ENCODE measurements around the gene CFAP61.

Gene CFAP61

DNA sequence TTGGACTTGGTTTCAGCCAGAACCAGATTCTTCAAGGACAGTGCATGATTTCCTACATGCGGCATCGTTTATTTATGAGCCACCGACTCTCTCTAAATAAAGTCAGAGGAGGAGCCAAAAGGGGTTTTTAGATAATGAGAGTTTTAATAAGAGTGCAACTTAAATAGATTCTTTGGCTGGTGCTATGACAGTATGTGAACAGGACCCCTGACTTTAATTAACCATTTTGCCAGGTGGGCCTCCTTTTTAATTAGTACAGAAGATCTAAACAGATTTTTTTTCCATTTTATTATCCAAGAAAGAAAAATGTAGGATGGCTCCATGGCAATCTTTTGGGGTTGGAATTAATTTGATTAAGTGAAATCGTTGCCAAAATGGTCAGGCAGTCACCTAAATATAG, 240.8 kb downstream of the CFAP61 start:
- DNase-seq: no peak

GRCh38 chr20:20293691-20294385, 241.5 kb downstream of the CFAP61 start:
- DNase-seq: no peak

DNA sequence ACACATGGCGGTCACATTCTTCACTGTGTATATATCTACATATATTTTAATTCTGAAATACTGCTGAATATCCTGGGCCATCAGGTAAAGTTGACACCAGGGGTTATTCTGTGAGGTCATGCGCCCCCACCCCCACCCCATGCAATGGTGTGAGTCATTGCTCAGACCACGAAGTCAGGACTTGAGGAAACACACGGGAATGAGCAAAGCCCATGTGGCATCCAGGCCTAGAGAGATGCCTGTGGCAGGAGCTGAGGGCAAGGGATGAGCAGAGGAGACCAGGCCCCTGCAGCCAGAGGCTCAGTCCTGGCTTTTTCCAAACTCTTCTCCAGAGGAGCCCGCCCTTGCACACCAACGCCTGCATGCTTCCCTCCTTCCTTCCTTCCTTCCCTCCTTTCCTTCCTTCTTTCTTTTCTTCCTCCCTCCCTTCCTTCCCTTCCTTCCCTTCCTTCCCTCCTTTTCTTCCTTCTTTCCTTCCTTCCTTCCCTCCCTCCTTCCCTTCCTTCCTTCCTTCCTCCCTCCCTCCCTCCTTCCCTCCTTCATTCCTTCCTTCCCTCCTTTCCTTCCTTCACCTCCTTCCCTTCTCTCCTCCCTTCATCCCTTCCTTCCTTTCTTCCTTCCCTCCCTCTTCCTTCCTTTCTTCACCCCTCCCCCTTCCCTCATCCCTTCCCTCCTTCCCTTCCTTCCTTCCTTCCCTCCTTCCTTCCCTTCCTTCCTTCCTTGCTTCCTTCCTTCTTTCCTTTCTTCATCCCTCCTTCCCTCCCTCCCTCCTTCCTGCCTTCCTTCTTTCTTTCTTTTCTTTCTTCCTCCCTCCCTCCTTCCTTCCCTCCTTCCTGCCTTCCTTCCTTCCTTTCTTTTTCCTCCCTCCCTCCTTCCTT, 243.5 kb downstream of the CFAP61 start:
- DNase-seq: no peak

DNA sequence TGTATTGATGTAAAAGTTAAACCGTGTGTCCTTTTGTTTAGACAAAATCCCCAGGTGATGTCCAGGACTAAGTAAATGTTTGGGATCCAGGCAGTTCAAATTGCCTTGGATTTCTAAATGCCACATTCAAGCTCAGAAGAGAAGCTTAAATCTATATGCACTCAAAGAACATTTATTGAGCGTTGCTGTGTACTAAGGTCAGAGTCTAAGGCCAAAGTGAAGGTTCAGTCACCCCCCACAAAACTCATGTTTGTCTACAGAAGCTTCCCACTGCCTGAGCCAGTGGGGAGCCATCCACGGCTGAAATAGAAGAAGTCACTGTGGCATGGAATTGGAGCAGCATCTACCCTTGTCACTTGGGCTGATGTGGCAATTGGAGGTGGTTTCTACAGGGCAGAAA, 244.8 kb downstream of the CFAP61 start:
- no peak for DNase-seq

DNA sequence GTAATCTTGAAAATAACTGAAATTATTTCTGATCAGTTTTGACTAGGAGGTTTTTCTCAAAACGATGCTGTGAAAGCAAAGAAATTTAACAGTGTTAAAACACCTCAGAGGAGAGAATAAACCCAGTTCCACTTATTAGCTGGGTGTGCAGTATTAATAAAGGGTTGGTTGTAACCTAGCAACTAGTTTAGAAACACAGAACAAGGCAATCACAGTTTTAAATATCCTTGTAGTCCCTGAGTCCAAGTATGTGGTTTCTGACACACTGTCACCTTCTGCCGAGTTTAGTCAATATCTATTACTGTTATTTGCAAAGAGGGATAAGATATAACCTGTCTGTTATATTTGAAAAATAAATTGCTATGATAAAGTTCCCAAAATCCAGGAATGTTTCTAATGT, 245.4 kb downstream of the CFAP61 start:
- no peak for DNase-seq

- no peak for DNase-seq
Measured at GRCh38 chr20:20299904-20300303, 247.6 kb downstream of the CFAP61 start.

DNA sequence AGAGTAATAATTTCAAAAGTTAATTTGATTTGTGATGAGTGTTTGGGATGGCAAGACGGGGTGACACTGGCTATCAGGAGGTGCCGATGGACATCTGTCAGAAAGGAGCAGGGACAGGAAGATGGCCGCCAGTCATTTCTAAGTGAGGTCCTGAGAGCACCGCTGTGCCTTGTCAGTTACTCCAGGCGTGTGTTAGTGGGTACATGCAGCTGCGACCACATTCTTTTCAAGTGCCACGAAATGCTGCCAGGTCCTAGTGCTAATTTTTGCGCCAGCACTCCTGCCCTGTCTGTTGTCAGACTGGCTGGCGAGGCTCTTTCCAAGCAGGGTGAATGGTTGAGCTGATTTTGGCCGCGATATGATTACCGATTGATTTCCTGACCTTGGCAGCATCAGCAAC, 251.0 kb downstream of the CFAP61 start:
- DNase-seq: no peak

DNA sequence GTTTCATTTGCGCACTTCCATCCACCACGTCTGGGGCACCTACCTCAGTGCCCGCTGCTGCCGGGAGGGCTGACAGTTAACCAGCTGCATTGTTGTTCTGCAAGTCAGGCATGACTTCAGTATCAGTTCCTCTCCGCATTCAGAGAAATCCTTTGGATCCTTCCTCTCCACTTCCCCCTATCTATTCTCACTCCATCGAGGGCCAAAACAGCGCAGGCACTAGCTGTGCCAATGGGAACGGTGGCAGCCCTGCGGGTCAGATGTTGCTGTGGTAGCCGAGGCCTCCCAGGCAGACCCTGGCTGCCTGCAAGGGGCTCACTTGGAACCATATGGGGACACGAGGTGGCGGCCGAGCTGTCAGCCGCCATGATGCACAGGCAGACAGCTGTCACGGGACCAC, 251.4 kb downstream of the CFAP61 start:
- DNase-seq: no peak

DNA sequence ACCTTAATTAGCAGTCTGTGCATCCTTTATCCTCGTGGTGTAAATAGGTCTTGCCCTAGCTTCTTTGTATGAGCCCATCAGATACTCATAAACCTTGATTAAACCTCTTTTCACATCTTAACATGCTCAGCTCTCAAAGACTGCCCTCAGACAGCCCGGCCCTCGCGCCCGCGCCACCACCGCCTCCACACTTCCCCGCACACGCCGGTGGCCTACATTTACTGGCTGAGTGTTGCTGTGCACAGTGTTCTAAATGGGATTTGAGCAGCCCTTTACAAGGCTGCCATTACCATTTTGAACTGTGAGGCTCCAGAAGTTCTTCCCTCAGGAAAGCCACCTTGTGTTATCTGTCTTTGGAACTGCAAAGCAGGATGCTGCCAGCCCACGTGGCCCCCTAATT, 252.6 kb downstream of the CFAP61 start:
- DNase-seq: no peak

GRCh38 chr20:20312562-20312961, 260.2 kb downstream of the CFAP61 start:
- no peak for DNase-seq

- DNase-seq: no peak
Measured at GRCh38 chr20:20317195-20317594, 264.9 kb downstream of the CFAP61 start.

GRCh38 chr20:20317621-20318364, 265.5 kb downstream of the CFAP61 start:
- no peak for DNase-seq

GRCh38 chr20:20318365-20319161, 266.2 kb downstream of the CFAP61 start:
- no peak for DNase-seq

GRCh38 chr20:20321134-20321533, 268.8 kb downstream of the CFAP61 start:
- DNase-seq: no peak

- no peak for DNase-seq
Measured at GRCh38 chr20:20321917-20322316, 269.6 kb downstream of the CFAP61 start.

GRCh38 chr20:20322912-20323311, 270.6 kb downstream of the CFAP61 start:
- DNase-seq: no peak

DNA sequence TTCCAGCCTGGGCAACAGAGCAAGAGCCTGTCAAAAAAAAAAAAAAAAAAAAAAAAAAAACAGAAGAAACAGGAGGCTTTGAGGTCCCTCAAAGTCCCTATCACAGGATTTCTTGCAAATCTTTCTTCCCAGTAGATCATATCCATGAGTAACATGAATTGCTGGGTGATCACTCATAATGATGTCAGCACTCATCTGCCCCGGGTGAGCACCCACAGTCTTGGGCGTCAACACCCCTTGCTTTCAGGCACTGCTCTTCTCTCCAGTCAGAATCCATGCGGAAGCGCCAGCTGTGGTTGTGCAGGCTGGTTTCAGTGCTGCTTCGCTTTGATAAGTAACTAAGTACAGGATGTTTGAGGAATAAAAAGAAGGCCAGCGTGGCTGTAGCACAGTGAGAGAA, 275.4 kb downstream of the CFAP61 start:
- no peak for DNase-seq

DNA sequence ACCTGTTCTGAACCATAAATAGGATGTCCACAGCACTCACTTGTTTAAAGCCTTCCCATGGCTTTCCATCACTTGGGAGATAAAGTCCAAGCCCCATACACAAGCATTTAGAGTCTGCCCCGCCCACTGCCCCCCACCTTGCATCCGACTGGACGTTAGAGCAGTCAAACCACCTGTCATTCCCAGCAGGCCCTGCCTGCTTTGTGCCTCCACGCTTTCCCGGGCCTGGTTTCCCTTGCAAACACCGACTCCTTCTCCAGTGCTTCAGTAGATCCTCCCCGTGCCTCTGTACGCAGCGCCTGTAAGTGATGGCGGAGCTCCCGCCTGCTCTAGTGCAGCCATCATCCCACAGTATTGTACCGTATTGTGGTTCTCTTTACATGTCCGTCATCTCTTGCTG, 277.2 kb downstream of the CFAP61 start:
- DNase-seq: no peak

DNA sequence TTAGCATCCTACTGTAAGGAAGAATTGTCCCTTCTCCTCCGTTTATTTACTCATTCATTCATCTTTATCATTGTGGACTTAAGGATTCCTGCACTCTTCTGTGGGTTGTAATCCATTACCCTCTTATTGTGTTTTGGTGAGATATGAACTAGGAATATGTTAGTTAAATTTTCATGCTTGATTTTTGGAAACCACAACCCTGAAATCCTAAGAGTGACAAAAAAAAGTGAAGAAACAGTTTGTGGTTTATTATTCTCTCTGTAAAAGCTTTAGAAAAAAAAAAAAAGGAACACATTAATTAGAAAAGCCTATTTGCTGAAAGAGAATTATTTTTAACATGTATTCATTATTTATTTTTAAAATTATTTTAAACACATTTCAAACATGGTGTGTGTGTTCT, 278.8 kb downstream of the CFAP61 start:
- no peak for DNase-seq

DNA sequence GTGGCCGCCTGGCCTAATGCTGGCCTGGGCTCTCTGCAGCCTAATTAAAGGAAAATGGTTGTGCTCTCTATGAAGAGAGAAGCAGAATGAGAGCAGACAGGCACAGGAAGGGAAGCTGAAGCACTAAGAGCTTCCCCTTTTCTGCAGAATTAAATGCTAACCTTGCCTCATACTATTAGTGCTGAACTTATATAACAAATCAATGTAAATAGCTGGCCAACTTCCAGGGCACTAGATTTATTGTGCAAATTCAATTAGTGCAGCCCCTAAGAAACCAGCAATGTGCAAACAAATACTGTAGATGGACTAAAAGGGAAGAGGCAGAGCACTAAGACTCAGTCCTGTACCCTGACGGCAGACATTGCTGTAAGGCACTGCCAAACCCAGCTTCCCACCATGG, 279.5 kb downstream of the CFAP61 start:
- no peak for DNase-seq

DNA sequence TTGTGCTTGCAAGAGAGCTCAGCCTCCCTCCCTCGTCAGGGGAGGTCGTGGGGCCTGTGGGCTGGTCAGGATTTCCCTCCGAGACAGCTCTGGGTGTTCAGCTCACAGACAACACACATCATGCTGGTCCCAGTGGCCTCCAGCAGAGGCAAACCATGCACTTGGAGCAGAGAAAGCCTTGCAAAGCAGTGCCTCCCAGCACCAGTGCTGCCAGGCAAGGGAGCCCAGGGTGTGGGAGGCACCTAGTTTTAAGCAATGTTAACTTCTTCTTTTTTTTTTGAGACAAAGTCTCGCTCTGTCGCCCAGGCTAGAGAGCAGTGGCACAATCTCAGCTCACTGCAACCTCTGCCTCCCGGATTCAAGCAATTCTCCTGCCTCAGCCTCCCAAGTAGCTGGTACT, 281.5 kb downstream of the CFAP61 start:
- no peak for DNase-seq

GRCh38 chr20:20334489-20334888, 282.2 kb downstream of the CFAP61 start:
- no peak for DNase-seq
